Measurements from ENCODE around the gene REPIN1. TPM values are rescaled to one million over a fixed set of nuclear protein-coding genes. Genes with fewer than 3 reads are reported as not detected.

The REPIN1 gene
- total RNA-seq, 1 donor from 2014 or later, result 49.4 TPM

DNA sequence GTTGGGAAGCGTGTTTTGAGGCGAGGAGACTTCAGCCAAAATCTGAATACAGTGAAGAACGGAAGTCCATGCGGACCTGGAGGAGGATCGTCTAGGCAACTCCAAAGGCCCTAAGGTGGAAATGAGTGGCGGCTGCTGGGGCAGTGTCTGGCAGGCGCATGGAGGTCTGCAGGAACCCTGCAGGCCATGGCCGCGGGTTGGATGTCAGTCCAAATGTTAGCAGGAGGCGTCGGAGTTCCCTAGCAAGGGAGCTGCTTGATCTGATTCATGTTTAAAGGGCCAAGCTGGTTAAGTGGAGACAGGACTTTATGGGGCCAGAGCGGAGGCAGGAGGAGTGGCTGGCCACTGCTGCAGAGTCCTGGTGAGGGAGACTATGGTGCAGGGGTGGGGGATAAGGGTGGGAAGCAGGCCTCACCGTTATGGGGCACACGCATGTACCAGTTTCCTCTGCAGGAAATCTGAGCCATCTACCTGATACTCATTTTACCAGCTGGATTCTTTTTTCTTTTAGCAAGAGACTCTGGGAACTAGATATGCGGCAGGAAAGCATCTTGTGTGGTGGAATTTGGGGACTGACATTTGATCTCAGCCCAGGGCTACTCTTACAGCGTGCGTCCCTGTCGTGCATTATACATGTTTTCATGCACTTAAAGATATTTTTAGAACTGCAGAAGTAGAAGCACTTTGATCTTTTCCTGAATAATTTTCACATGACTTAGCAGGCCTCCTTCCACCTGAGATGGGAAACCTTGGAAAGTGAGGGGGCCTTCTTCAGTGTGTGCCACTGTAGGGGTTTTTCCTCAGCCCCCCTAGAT, 6.6 kb upstream of the REPIN1 start:
- no peak for DNase-seq (ENCODE audit: extremely low spot score in 2 of 2)
- intact Hi-C loops (cut with DNase I), result no loop called here
- TF ChIP-seq POLR2AphosphoS5 (IDR thresholded peaks at IDR 0.05; ENCODE audit: insufficient read depth in 1 of 2, low read depth in 1 of 2), result no peak
- TF ChIP-seq, protein P1, sequence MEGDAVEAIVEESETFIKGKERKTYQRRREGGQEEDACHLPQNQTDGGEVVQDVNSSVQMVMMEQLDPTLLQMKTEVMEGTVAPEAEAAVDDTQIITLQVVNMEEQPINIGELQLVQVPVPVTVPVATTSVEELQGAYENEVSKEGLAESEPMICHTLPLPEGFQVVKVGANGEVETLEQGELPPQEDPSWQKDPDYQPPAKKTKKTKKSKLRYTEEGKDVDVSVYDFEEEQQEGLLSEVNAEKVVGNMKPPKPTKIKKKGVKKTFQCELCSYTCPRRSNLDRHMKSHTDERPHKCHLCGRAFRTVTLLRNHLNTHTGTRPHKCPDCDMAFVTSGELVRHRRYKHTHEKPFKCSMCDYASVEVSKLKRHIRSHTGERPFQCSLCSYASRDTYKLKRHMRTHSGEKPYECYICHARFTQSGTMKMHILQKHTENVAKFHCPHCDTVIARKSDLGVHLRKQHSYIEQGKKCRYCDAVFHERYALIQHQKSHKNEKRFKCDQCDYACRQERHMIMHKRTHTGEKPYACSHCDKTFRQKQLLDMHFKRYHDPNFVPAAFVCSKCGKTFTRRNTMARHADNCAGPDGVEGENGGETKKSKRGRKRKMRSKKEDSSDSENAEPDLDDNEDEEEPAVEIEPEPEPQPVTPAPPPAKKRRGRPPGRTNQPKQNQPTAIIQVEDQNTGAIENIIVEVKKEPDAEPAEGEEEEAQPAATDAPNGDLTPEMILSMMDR (IDR thresholded peaks at IDR 0.05), result no peak
- no peak for TF ChIP-seq POLR2A (IDR thresholded peaks at IDR 0.05)
- Histone ChIP-seq H3K4me1 (peaks cover 4% of the 10 kb centered on the region), H3K9me3 (no peaks in the 10 kb centered on the region), H3K36me3 (no peaks in the 10 kb centered on the region), H3K27me3 (no peaks in the 10 kb centered on the region), H3K27ac (no peak overlapping the region), H3K4me3 (no peak overlapping the region)

DNA sequence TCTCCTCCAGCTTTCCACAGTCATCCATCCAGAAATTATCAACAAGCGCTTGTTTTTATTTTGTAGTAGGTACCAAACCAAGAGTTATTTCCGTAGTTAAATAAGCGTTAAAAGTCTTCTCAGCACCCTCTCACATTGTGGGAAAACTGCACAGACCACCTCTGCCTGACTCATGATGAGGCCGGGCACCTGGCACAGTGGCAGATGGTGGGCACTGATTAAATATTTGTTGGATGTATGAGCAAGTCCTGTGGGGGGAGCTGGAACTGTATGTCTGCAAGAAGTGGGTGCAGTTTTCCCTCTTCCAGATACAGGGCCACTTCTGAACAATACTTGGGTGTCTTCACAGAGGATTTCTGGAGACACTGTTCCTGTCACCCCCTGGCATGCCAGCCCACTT, 5.3 kb upstream of the REPIN1 start:
- TF ChIP-seq POLR2A (IDR thresholded peaks at IDR 0.05), result no peak
- no peak for TF ChIP-seq POLR2AphosphoS5 (IDR thresholded peaks at IDR 0.05; ENCODE audit: insufficient read depth in 1 of 2, low read depth in 1 of 2)
- TF ChIP-seq, protein P1 (IDR thresholded peaks at IDR 0.05), result no peak
- H3K36me3 ChIP-seq, result no peaks in the 10 kb centered on the region
- DNase-seq (ENCODE audit: extremely low spot score in 2 of 2), result no peak

DNA sequence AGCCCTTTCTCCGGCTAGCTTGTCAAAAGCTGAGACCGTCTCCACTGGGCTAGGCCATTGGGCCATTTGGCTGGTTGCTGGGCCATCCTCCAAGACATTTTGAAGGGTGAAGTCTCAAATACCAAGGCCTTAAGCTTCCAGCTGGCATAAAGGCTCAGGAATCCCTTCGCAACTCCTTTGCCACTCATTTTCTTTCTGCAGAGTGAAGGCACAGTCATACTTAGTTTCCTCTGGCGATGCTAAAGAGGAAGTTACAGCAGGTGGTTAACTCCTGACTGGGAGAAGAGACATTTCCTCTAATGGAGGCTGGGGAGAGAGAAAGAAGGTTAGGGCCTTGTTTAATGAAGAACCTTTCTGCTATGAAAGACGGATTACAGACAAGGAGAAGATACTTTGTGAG, 4.8 kb upstream of the REPIN1 start:
- Histone ChIP-seq H3K36me3 (no peaks in the 10 kb centered on the region), H3K27me3 (no peaks in the 10 kb centered on the region), H3K4me1 (peaks cover 9% of the 10 kb centered on the region), H3K4me3 (no peak overlapping the region), H3K9me3 (no peaks in the 10 kb centered on the region), H3K27ac (no peak overlapping the region)
- TF ChIP-seq, protein P1 (IDR thresholded peaks at IDR 0.05), result no peak
- TF ChIP-seq POLR2AphosphoS5 (IDR thresholded peaks at IDR 0.05; ENCODE audit: insufficient read depth in 1 of 2, low read depth in 1 of 2) (no peak), POLR2A (IDR thresholded peaks at IDR 0.05) (no peak)
- intact Hi-C loops (cut with DNase I), result no loop called here
- DNase-seq (ENCODE audit: extremely low spot score in 2 of 2), result no peak

More for the DNA sequence above, 5.3 kb upstream of the REPIN1 start:
- Histone ChIP-seq H3K9me3 (no peaks in the 10 kb centered on the region), H3K27me3 (no peaks in the 10 kb centered on the region), H3K27ac (no peak overlapping the region), H3K4me3 (no peak overlapping the region), H3K4me1 (peaks cover 9% of the 10 kb centered on the region)
- intact Hi-C loops (cut with DNase I), result no loop called here

DNA sequence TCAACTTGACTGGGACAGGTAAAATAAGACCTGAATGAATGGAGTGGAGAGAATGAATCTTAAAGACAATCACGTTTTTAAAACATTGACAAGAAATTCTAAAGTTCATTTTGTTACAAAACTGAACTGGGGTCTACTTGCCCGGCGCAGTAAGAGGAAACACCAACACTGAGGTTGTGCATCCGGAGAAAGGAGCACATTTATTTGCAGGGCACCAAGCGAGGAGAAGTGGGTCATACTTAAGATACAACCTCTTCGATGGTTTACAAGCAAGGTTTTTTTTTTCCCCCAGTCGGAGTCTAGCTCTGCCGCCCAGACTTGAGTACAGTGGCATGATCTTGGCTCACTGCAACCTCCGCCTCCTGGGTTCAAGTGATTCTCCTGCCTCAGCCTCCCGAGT, 3.4 kb upstream of the REPIN1 start:
- Histone ChIP-seq H3K36me3 (no peaks in the 10 kb centered on the region), H3K4me1 (peaks cover 22% of the 10 kb centered on the region), H3K27ac (no peak overlapping the region), H3K9me3 (no peaks in the 10 kb centered on the region), H3K27me3 (no peaks in the 10 kb centered on the region), H3K4me3 (no peak overlapping the region)
- TF ChIP-seq POLR2AphosphoS5 (IDR thresholded peaks at IDR 0.05; ENCODE audit: insufficient read depth in 1 of 2, low read depth in 1 of 2), result no peak
- TF ChIP-seq, protein P1 (IDR thresholded peaks at IDR 0.05), result no peak
- TF ChIP-seq POLR2A (IDR thresholded peaks at IDR 0.05), result no peak
- DNase-seq (ENCODE audit: extremely low spot score in 2 of 2), result no peak
- intact Hi-C loops (cut with DNase I), result no loop called here
